B cell (primary cell): ENCODE measurements around the gene RAD51B. TPM values are rescaled to one million over a fixed set of nuclear protein-coding genes. Genes with fewer than 3 reads are reported as not detected.

Source experiments
- ATAC-seq: fragments of 200-7000 bp; cut with Tn5 transposase; one replicate; pipeline ENCODE4 v1.10.0; 2021; ENCODE audit warnings: low read depth, mild to moderate bottlenecking, moderate number of reproducible peaks, moderate library complexity
- CTCF ChIA-PET: fragments of 350-600 bp; sonication (Branson Sonifier 250); formaldehyde crosslinking; loops from one replicate; lab custom pipeline; 2021; ENCODE audit warnings: antibody characterized with exemption, inconsistent platforms; lab: Charles Lee
- POLR2A ChIA-PET: fragments of 350-600 bp; sonication (Branson Sonifier 250); formaldehyde crosslinking; loops from one replicate; lab custom pipeline; 2021; ENCODE audit warnings: antibody characterized with exemption; lab: Charles Lee
- DNase-seq: peaks from one replicate; pipeline ENCODE4 v3.0.0; 2013
- H2AFZ ChIP-seq: 2 replicates; pipeline ENCODE4 v1.6.1; 2012; ENCODE audit warnings: mild to moderate bottlenecking, low read depth, low read length; ENCODE audit not compliant: insufficient read depth, poor library complexity, severe bottlenecking
- H3K27ac ChIP-seq, 2 donors: 1 replicate in 1 of 2; 2 replicates in 1 of 2; pipeline ENCODE4 v1.5.1; 2012 to 2013; ENCODE audit warnings: low read length in 2 of 2, mild to moderate bottlenecking in 2 of 2, moderate library complexity in 1 of 2
- H3K27me3 ChIP-seq, 4 experiments: fragments of 200-600 bp in 1 of 4; sonication (generic) in 1 of 4; replicated peaks in 1 of 4; 1 replicate in 2 of 4; 2 replicates in 2 of 4; pipeline versions ENCODE4 v1.6.1 to v1.7.0; 2013 to 2016; ENCODE audit warnings: low read length in 3 of 4, mild to moderate bottlenecking in 2 of 4, mixed read lengths in 1 of 4, moderate library complexity in 1 of 4; ENCODE audit not compliant: insufficient read depth in 4 of 4, control insufficient read depth in 3 of 4; ENCODE audit errors: control extremely low read depth in 1 of 4
- H3K36me3 ChIP-seq, 2 experiments: replicated peaks in 1 of 2; 1 replicate in 1 of 2; 2 replicates in 1 of 2; pipeline versions ENCODE4 v1.6.1 to v1.7.1; 2013; ENCODE audit warnings: low read length in 1 of 2; ENCODE audit not compliant: insufficient read depth in 2 of 2, control insufficient read depth in 1 of 2; ENCODE audit errors: control extremely low read depth in 1 of 2, extremely low read depth in 1 of 2
- H3K4me1 ChIP-seq, 2 donors: fragments of 200-600 bp in 1 of 2; sonication (generic) in 1 of 2; 1 replicate in 1 of 2; 2 replicates in 1 of 2; pipeline versions ENCODE4 v1.5.1 to v1.6.1; 2013 to 2017; ENCODE audit warnings: low read length in 2 of 2; ENCODE audit not compliant: control insufficient read depth in 2 of 2, insufficient read depth in 2 of 2
- H3K4me2 ChIP-seq: replicated peaks from 2 replicates; pipeline ENCODE3; 2012; ENCODE audit warnings: mild to moderate bottlenecking, low read depth, low read length; ENCODE audit not compliant: poor library complexity, severe bottlenecking
- H3K4me3 ChIP-seq, 5 experiments: fragments of 200-600 bp in 1 of 5; sonication (generic) in 1 of 5; 1 replicate in 3 of 5; 2 replicates in 2 of 5; pipeline versions ENCODE4 v1.5.1 to v1.7.0; 2011 to 2016; ENCODE audit warnings: low read length in 4 of 5, mild to moderate bottlenecking in 4 of 5, low read depth in 2 of 5, control low read depth in 1 of 5, moderate library complexity in 1 of 5; ENCODE audit not compliant: insufficient read depth in 1 of 5; ENCODE audit errors: control extremely low read depth in 1 of 5, extremely low read depth in 1 of 5
- H3K79me2 ChIP-seq: fragments of 200-600 bp; sonication (generic); one replicate; pipeline ENCODE4 v1.6.0; 2016; ENCODE audit warnings: low read length; ENCODE audit not compliant: control insufficient read depth, insufficient read depth
- H3K9ac ChIP-seq: fragments of 200-600 bp; sonication (generic); 2 replicates; pipeline ENCODE4 v1.6.1; 2017; ENCODE audit warnings: mild to moderate bottlenecking, low read length, moderate library complexity
- H3K9me3 ChIP-seq, 3 donors: one replicate each; pipeline versions ENCODE4 v1.6.1 to v1.7.1; 2013; ENCODE audit warnings: low read length in 2 of 3; ENCODE audit not compliant: control insufficient read depth in 2 of 3, insufficient read depth in 1 of 3; ENCODE audit errors: control extremely low read depth in 1 of 3
- H4K20me1 ChIP-seq: 2 replicates; pipeline ENCODE4 v1.6.0; 2012; ENCODE audit warnings: mild to moderate bottlenecking, low read length; ENCODE audit not compliant: insufficient read depth, control insufficient read depth, poor library complexity, severe bottlenecking
- H3K27ac Mint-ChIP-seq: one replicate; pipeline ENCODE4 v1.8.0; 2021; ENCODE audit warnings: mixed read lengths
- H3K27me3 Mint-ChIP-seq: one replicate; pipeline ENCODE4 v1.8.0; 2021; ENCODE audit warnings: mixed read lengths
- H3K4me1 Mint-ChIP-seq: one replicate; pipeline ENCODE4 v1.8.0; 2021; ENCODE audit warnings: mixed read lengths
- H3K4me3 Mint-ChIP-seq: one replicate; pipeline ENCODE4 v1.8.0; 2021; ENCODE audit warnings: mixed read lengths
- H3K9me3 Mint-ChIP-seq: one replicate; pipeline ENCODE4 v1.8.0; 2022; ENCODE audit warnings: mixed read lengths; ENCODE audit not compliant: insufficient read depth
- CTCF ChIP-seq: fragments of 200-600 bp; IDR thresholded peaks from one replicate; pipeline ENCODE4 v1.8.0; 2022; ENCODE audit warnings: antibody characterized with exemption, mild to moderate bottlenecking
- EZH2 ChIP-seq: IDR thresholded peaks from 2 replicates; pipeline ENCODE4 v1.6.1; 2012; ENCODE audit warnings: borderline replicate concordance, low read depth, mild to moderate bottlenecking, moderate library complexity, low read length; ENCODE audit not compliant: insufficient read depth, poor library complexity, severe bottlenecking
- WGBS: methylation state at CpG from one replicate; pipeline ENCODE4 v1.1.5; 2013; ENCODE audit warnings: missing lambda C conversion rate; ENCODE audit not compliant: insufficient coverage; 5-methylcytosine and 5-hydroxymethylcytosine counted together
- intact Hi-C: fragments of 100-400 bp; cut with micrococcal nuclease; formaldehyde crosslinking; loops from one replicate; pipeline ENCODE4 v1.10.0; 2022
- polyA plus RNA-seq: library from polyadenylated mRNA; depleted of rRNA; stranded (reverse); fragments of >200 nt; gene quantifications from 2 replicates; pipeline ENCODE4 v1.2.3, GENCODE V29; 2012
- total RNA-seq, 2 donors: library from RNA; stranded (reverse); fragments of 120-200 nt in 1 of 2; gene quantifications; 1 replicate in 1 of 2; 2 replicates in 1 of 2; pipeline versions ENCODE4 v1.2.3 to v1.2.4, GENCODE V29; 2013 to 2022

RAD51B gene
- total and polyA plus RNA-seq, 2 donors (not counting 1 experiment from before 2014, with no cell fraction given) = 6.5 to 60.6 TPM

GRCh38 chr14:68688872-68689371 is 869.3 kb downstream of the RAD51B start:
- peak overlapping the region; percentile 47 for H3K4me2 ChIP-seq
- peaks cover 10% of the 10 kb centered on the region for H3K79me2 ChIP-seq
- POLR2A ChIA-PET = interaction anchor here (0.7 kb wide), 1 partner anchor 405 kb away, joined by 3 read pairs; no protein-coding TSS in a partner anchor
- H3K9me3 ChIP-seq = no peaks in the 10 kb centered on the region
- no peak overlapping the region for H3K9ac ChIP-seq
- H3K27ac ChIP-seq = no peak overlapping the region
- Mint-ChIP-seq H3K27ac (peak overlapping the region; percentile 81), H3K4me1 (peaks cover 77% of the 10 kb centered on the region), H3K4me3 (no peak overlapping the region), H3K9me3 (no peaks in the 10 kb centered on the region), H3K27me3 (no peaks in the 10 kb centered on the region)
- no peaks in the 10 kb centered on the region for H4K20me1 ChIP-seq
- no peaks in the 10 kb centered on the region for H3K27me3 ChIP-seq
- peaks cover 48 to 64% of the 10 kb centered on the region in 2 donors for H3K4me1 ChIP-seq
- CTCF ChIA-PET = interaction anchor here (0.6 to 2.3 kb wide), 12 partner anchors 9 to 745 kb away, joined by 3 to 14 read pairs (median 4); no protein-coding TSS in a partner anchor
- intact Hi-C loops = loop anchor here (5.0 to 10.0 kb wide), 3 partner anchors 62 to 422 kb away; no protein-coding TSS in a partner anchor
- no peaks in the 10 kb centered on the region for H3K36me3 ChIP-seq
- H2AFZ ChIP-seq = no peak overlapping the region
- H3K4me3 ChIP-seq = no peak overlapping the region
- whole genome bisulfite sequencing = 0% methylated on average over 4 of the region's 9 CpGs
- ATAC-seq = no peak
- peak; percentile 50 for DNase-seq
- TF ChIP-seq EZH2 (no peak), CTCF (no peak)

GRCh38 chr14:68689511-68689910 is 869.9 kb downstream of the RAD51B start:
- no peaks in the 10 kb centered on the region for H4K20me1 ChIP-seq
- H3K27ac ChIP-seq = no peak overlapping the region
- H3K4me2 ChIP-seq = peak overlapping the region; percentile 47
- H2AFZ ChIP-seq = no peak overlapping the region
- POLR2A ChIA-PET = no interaction called here
- H3K4me3 ChIP-seq = no peak overlapping the region
- no peaks in the 10 kb centered on the region for H3K36me3 ChIP-seq
- CTCF ChIA-PET = interaction anchor here (0.7 to 1.4 kb wide), 7 partner anchors 94 to 745 kb away, joined by 3 to 8 read pairs (median 5); no protein-coding TSS in a partner anchor
- intact Hi-C loops = loop anchor here (5.0 to 10.0 kb wide), 3 partner anchors 62 to 422 kb away; no protein-coding TSS in a partner anchor
- ATAC-seq (no peak), DNase-seq (no peak)
- H3K9me3 ChIP-seq = peaks cover 0 to under 1% (median 0%) of the 10 kb centered on the region in 3 donors
- H3K27me3 ChIP-seq = no peaks in the 10 kb centered on the region
- no peak overlapping the region for H3K9ac ChIP-seq
- Mint-ChIP-seq H3K4me3 (no peak overlapping the region), H3K27ac (peak overlapping the region; percentile 81), H3K4me1 (peaks cover 76% of the 10 kb centered on the region), H3K9me3 (no peaks in the 10 kb centered on the region), H3K27me3 (no peaks in the 10 kb centered on the region)
- TF ChIP-seq EZH2 (no peak), CTCF (no peak)
- peaks cover 43 to 63% of the 10 kb centered on the region in 2 donors for H3K4me1 ChIP-seq
- H3K79me2 ChIP-seq = peaks cover 4% of the 10 kb centered on the region
- 44% methylated on average over 2 of the region's 5 CpGs for WGBS
